GM12878 (cell line): ENCODE results near the gene TCF7L1. TPM values are rescaled to one million over a fixed set of nuclear protein-coding genes. Genes with fewer than 3 reads are reported as not detected.

ENCODE experiments used
- ATAC-seq: fragments of 200-7000 bp; cut with Tn5 transposase; 3 replicates; pipeline ENCODE4 v1.9.1; 2020; ENCODE audit warnings: mild to moderate bottlenecking, moderate library complexity
- BruUV-seq: library from RNA; stranded (reverse); fragments of 400-500 nt; replicated peaks from 2 replicates; lab custom pipeline; 2021; lab: Mats Ljungman, UMichigan
- CTCF ChIA-PET: fragments of 300-600 bp; sonication (Branson Sonifier 250); formaldehyde crosslinking; extraction: SDS; loops from one replicate; lab custom pipeline; 2021; ENCODE audit warnings: inconsistent platforms; lab: Yijun Ruan, JAX
- POLR2A ChIA-PET: fragments of 350-600 bp; formaldehyde crosslinking; extraction: SDS; loops from one replicate; lab custom pipeline; 2021; ENCODE audit warnings: inconsistent platforms; lab: Charles Lee
- RAD21 ChIA-PET: fragments of 300-600 bp; sonication (Branson Sonifier 250); formaldehyde crosslinking; loops from one replicate; lab custom pipeline; 2023; ENCODE audit warnings: antibody characterized with exemption; ENCODE audit not compliant: unreplicated experiment; lab: Charles Lee
- SMC1A ChIA-PET: fragments of 300-600 bp; sonication (Branson Sonifier 250); formaldehyde crosslinking; loops from one replicate; lab custom pipeline; 2023; ENCODE audit not compliant: unreplicated experiment, uncharacterized antibody; lab: Charles Lee
- DNase-seq: peaks from one replicate; pipeline ENCODE4 v3.0.0-alpha.2; 2011; ENCODE audit warnings: low read depth, low spot score
- FAIRE-seq: peaks from 3 replicates; lab custom pipeline; 2011; peaks lifted over from hg19 to GRCh38; lab: Jason Lieb, UNC
- H2AFZ ChIP-seq: 2 replicates; pipeline ENCODE4 v1.6.0; 2011; ENCODE audit warnings: low read depth, low read length, control low read depth; ENCODE audit not compliant: control insufficient read depth
- H3K27ac ChIP-seq: 2 replicates; pipeline ENCODE4 v1.5.1; 2011; ENCODE audit warnings: control low read depth; ENCODE audit not compliant: control insufficient read depth, insufficient read depth
- H3K27me3 ChIP-seq, 2 experiments: replicated peaks in 1 of 2; 2 replicates each; pipeline versions ENCODE4 v1.6.0 to v1.6.1; 2011; ENCODE audit warnings: low read length in 1 of 2; ENCODE audit not compliant: control insufficient read depth in 2 of 2, insufficient read depth in 2 of 2
- H3K36me3 ChIP-seq, 2 experiments: 2 replicates each; pipeline ENCODE4 v1.5.1; 2011; ENCODE audit warnings: low read length in 1 of 2; ENCODE audit not compliant: control insufficient read depth in 2 of 2, insufficient read depth in 2 of 2
- H3K4me1 ChIP-seq: 2 replicates; pipeline ENCODE4 v1.6.1; 2011; ENCODE audit warnings: mild to moderate bottlenecking, low read length, moderate library complexity, mixed read lengths; ENCODE audit not compliant: control insufficient read depth, insufficient read depth
- H3K4me2 ChIP-seq: 2 replicates; pipeline ENCODE4 v1.6.0; 2011; ENCODE audit warnings: control low read depth; ENCODE audit not compliant: control insufficient read depth, insufficient read depth
- H3K4me3 ChIP-seq: fragments of 200-600 bp; sonication (generic); 2 replicates; pipeline ENCODE4 v1.5.1; 2016
- H3K79me2 ChIP-seq: 2 replicates; pipeline ENCODE4 v1.6.0; 2011; ENCODE audit warnings: low read length; ENCODE audit not compliant: control insufficient read depth, insufficient read depth
- H3K9ac ChIP-seq: 2 replicates; pipeline ENCODE4 v1.8.0; 2011; ENCODE audit warnings: low read length, control low read depth, mixed read lengths; ENCODE audit not compliant: control insufficient read depth, insufficient read depth
- H3K9me3 ChIP-seq: replicated peaks from 3 replicates; pipeline ENCODE4 v1.5.1; 2011; ENCODE audit warnings: mild to moderate bottlenecking, low read length; ENCODE audit not compliant: control insufficient read depth, insufficient read depth
- H4K20me1 ChIP-seq: 2 replicates; pipeline ENCODE4 v1.6.0; 2011; ENCODE audit not compliant: control insufficient read depth, insufficient read depth
- ELK1 ChIP-seq: IDR thresholded peaks from 2 replicates; pipeline ENCODE4 v1.6.1; 2012; ENCODE audit warnings: low read depth, low read length, improper control_type of control experiment
- MXI1 ChIP-seq: fragments of 150-350 bp; IDR thresholded peaks from 2 replicates; pipeline ENCODE4 v1.6.1; 2011; ENCODE audit warnings: low read depth, mild to moderate bottlenecking, inconsistent platforms, low read length, improper control_type of control experiment
- ZBTB11 ChIP-seq: fragments of 450-650 bp; formaldehyde crosslinking; IDR thresholded peaks from 2 replicates; pipeline ENCODE4 v1.5.0; 2022; ENCODE audit warnings: mild to moderate bottlenecking, missing genetic modification characterization
- ZBTB33 ChIP-seq: fragments of 450-650 bp; IDR thresholded peaks from 2 replicates; pipeline ENCODE4 v1.6.1; 2017; ENCODE audit warnings: mild to moderate bottlenecking
- ZBTB40 ChIP-seq: fragments of 450-650 bp; IDR thresholded peaks from 2 replicates; pipeline ENCODE4 v1.6.1; 2016; ENCODE audit warnings: mild to moderate bottlenecking, moderate library complexity, borderline replicate concordance
- ZZZ3 ChIP-seq: IDR thresholded peaks from 2 replicates; pipeline ENCODE4 v1.6.1; 2011; ENCODE audit warnings: low read depth; ENCODE audit not compliant: control insufficient read depth, insufficient read length
- WGBS: methylation state at CpG from one replicate; pipeline ENCODE4 v1.1.6; 2016; ENCODE audit warnings: low lambda C conversion rate; ENCODE audit not compliant: insufficient replicate concordance, insufficient coverage; ENCODE audit errors: missing lambda C conversion rate; 5-methylcytosine and 5-hydroxymethylcytosine counted together
- in situ Hi-C: fragments of 300-500 bp; cut with MboI; formaldehyde crosslinking; loops from 9 replicates; pipeline ENCODE4 v1.14.3; 2018; ENCODE audit warnings: mixed read lengths
- intact Hi-C: fragments of 100-400 bp; cut with micrococcal nuclease; formaldehyde crosslinking; loops from one replicate; pipeline ENCODE4 v1.14.2; 2022; ENCODE audit not compliant: unreplicated experiment
- polyA plus RNA-seq, 11 experiments: library from polyadenylated mRNA; depleted of rRNA in 4 of 11; unstranded in 6 of 11; stranded (reverse) in 5 of 11; fragments of >200 nt; fragmentation: Nextera tagmentation in 4 of 11; fragmentation: Illumina TruSeq in 1 of 11; extraction: Ambion mirVana in 4 of 11; extraction: Trizol in 1 of 11; gene quantifications; 1 replicate in 1 of 11; 2 replicates in 10 of 11; pipeline versions ENCODE4 v1.2.1 to v1.2.3, GENCODE V29; 2011 to 2016; ENCODE audit warnings: inconsistent platforms in 2 of 11, missing spikeins in 2 of 11, low read depth in 1 of 11
- total RNA-seq, 4 experiments: library from RNA; depleted of rRNA in 3 of 4; stranded (reverse); fragments of >200 nt in 3 of 4; fragmentation: Illumina TruSeq in 1 of 4; extraction: Trizol in 1 of 4; gene quantifications; 2 replicates each; pipeline versions ENCODE4 v1.2.1 to v1.2.3, GENCODE V29; 2013 to 2021

Gene TCF7L1
- total and polyA plus RNA-seq, 10 of the 15 experiments (the other 5 are each of a cell fraction or from before 2014, with no cell fraction given), result 0.03 to 0.11 (median 0.10) TPM; not detected in 7

- no peak for TF ChIP-seq ZBTB33
- TF ChIP-seq MXI1, result no peak
- no peak for TF ChIP-seq ZBTB11 (CRISPR knock-in tag)
- no peak for TF ChIP-seq ZZZ3
These were observed 168.9 kb downstream of the TCF7L1 start (continued) for GRCh38 chr2:85302121-85302520.

GRCh38 chr2:85303780-85304531, 170.8 kb downstream of the TCF7L1 start:
- H3K9ac ChIP-seq, result no peak overlapping the region
- ChIA-PET POLR2A (no interaction called here), RAD21 (no interaction called here), SMC1A (no interaction called here), CTCF (interaction anchor here (0.6 to 0.7 kb wide), 2 partner anchors 186 to 378 kb away, joined by 3 read pairs; no protein-coding TSS in a partner anchor)
- 57% methylated on average over 28 of the region's 28 CpGs for WGBS
- TF ChIP-seq ELK1 (no peak), ZBTB40 (no peak)
- no peak for FAIRE-seq
- H3K4me1 ChIP-seq, result peaks cover under 1% of the 10 kb centered on the region; the same call in 1 of the 2 replicates
- intact Hi-C loops (loop anchor here (5.0 kb wide), 1 partner anchor 248 kb away; no protein-coding TSS in a partner anchor), in situ Hi-C loops (no loop called here)
- no peak for DNase-seq
- peaks cover 0 to 2% of the 10 kb centered on the region in 2 experiments; a peak in 2 of 4 replicates for H3K27me3 ChIP-seq
- no peak overlapping the region for H3K4me2 ChIP-seq
- H3K9me3 ChIP-seq, result no peaks in the 10 kb centered on the region
- H4K20me1 ChIP-seq, result no peaks in the 10 kb centered on the region
- no TSS peak for BruUV-seq
- no peak overlapping the region for H3K4me3 ChIP-seq
- no peak overlapping the region for H3K27ac ChIP-seq
- H3K79me2 ChIP-seq, result no peaks in the 10 kb centered on the region
- ATAC-seq, result no peak
- H3K36me3 ChIP-seq, result no peaks in the 10 kb centered on the region
- no peak overlapping the region for H2AFZ ChIP-seq
